Ovary (tissue), 10 donors: ENCODE data around the gene TWNK. TPM values are rescaled to one million over a fixed set of nuclear protein-coding genes. Genes with fewer than 3 reads are reported as not detected.

ENCODE experiments used
- DNase-seq, 5 donors: peaks; one replicate each; pipeline ENCODE4 v3.0.0-alpha.2; 2019 to 2020
- H3K27ac ChIP-seq, 2 donors: fragments of 200-600 bp; one replicate each; pipeline versions ENCODE4 v1.5.1 to v1.8.0; 2019 to 2022
- H3K27me3 ChIP-seq: fragments of 200-600 bp; one replicate; pipeline ENCODE4 v1.8.0; 2022
- H3K36me3 ChIP-seq: fragments of 200-600 bp; sonication (generic); one replicate; pipeline ENCODE4 v1.5.1; 2019
- H3K4me1 ChIP-seq: one replicate; pipeline ENCODE4 v1.8.1; 2013; ENCODE audit warnings: mild to moderate bottlenecking, moderate library complexity; ENCODE audit not compliant: insufficient read depth
- H3K4me3 ChIP-seq: fragments of 200-600 bp; sonication (generic); one replicate; pipeline ENCODE4 v1.5.1; 2017
- H3K9me3 ChIP-seq, 2 donors: fragments of 200-600 bp in 1 of 2; sonication (generic) in 1 of 2; one replicate each; pipeline versions ENCODE4 v1.5.1 to v1.8.1; 2013 to 2019; ENCODE audit warnings: mild to moderate bottlenecking in 1 of 2, moderate library complexity in 1 of 2
- EP300 ChIP-seq: sonication (generic); formaldehyde crosslinking; IDR thresholded peaks from one replicate; pipeline ENCODE4 v1.6.1; 2017; ENCODE audit warnings: antibody characterized with exemption
- POLR2A ChIP-seq: fragments of 450-650 bp; IDR thresholded peaks from one replicate; pipeline ENCODE4 v1.6.1; 2017; ENCODE audit warnings: antibody characterized with exemption, mild to moderate bottlenecking, moderate library complexity
- WGBS, 3 donors: extraction: QIAGEN DNeasy Blood & Tissue Kit in 1 of 3; methylation state at CpG; one replicate each; pipeline versions ENCODE4 v1.1.5 to v1.1.7; 2013 to 2017; 5-methylcytosine and 5-hydroxymethylcytosine counted together
- intact Hi-C, 4 donors: fragments of 100-400 bp; cut with DNase I; formaldehyde crosslinking; loops; one replicate each; pipeline versions ENCODE4 v1.11.0 to v1.15.1; 2022 to 2023
- long read RNA-seq, 3 donors: library from polyadenylated mRNA in 2 of 3; unstranded in 2 of 3; transcript quantifications; one replicate each; pipeline ENCODE4 v2.0.0 and lab custom pipeline, GENCODE V29; 2021 to 2026
- polyA plus RNA-seq, 2 donors: library from polyadenylated mRNA; stranded (reverse); fragments of 200-250 nt in 1 of 2; fragments of 350-450 nt in 1 of 2; fragmentation: Illumina TruSeq in 1 of 2; extraction: RNeasy Lipid Tissue Mini Kit (QIAGEN cat#74804) in 1 of 2; gene quantifications; one replicate each; pipeline ENCODE4 v1.2.3, GENCODE V29; 2013 to 2014
- total RNA-seq, 7 donors: library from RNA; depleted of rRNA in 2 of 7; stranded (reverse); fragments of >200 nt in 2 of 7; fragmentation: NEBNext Ultra II Directional in 3 of 7; extraction: Animal tissue kit (Norgen Biotek cat#: 25700) in 3 of 7; gene quantifications; one replicate each; pipeline versions ENCODE4 v1.1.0 to v1.2.4, GENCODE V29; 2016 to 2023
- TF ChIP-seq, protein P1 (sequence below), 3 donors: fragments of 450-650 bp in 2 of 3; fragments of 200-600 bp in 1 of 3; IDR thresholded peaks; one replicate each; pipeline versions ENCODE4 v1.5.1 to v1.8.0; 2016 to 2022; ENCODE audit warnings: antibody characterized with exemption in 3 of 3, mild to moderate bottlenecking in 1 of 3
- donor health status: DM: no; HTN: no; CAD: no; lungs with moderate emphysema.
- donor health status: DM: no; HTN: no; CAD: no.
- donor health status: Bipolar disorder and iron deficiency.
- donor health status: DM: yes; HTN: yes; CAD: no.
- donor health status: DM: no; HTN: no; CAD: no.
- donor health status: DM: yes; HTN: yes; CAD: no.

TWNK gene
- total RNA-seq (10 to 100 TPM in 4 of 7 donors, 1 to 10 TPM in 3; 2.4 to 13.9 (median 10.7) TPM), polyA plus RNA-seq (10 to 100 TPM in 1 of 2 donors, 1 to 10 TPM in 1; 5.3 to 12.5 TPM)
- long read RNA-seq, donor 1, transcript TWNK-201 (5 exons, 3,621 nt) = major isoform, 8 of 17 reads
- long read RNA-seq, donor 1, partial matches to known transcripts = 0 of 17 reads
- long read RNA-seq, donor 1, other reads (novel, unspliced or antisense) = 3 of 17 reads
- long read RNA-seq, donor 2, transcript TWNK-201 (5 exons, 3,621 nt) = major isoform, 6 of 23 reads
- long read RNA-seq, donor 2, partial matches to known transcripts = 15 of 23 reads
- long read RNA-seq, donor 2, other reads (novel, unspliced or antisense) = 0 of 23 reads
- long read RNA-seq, donor 3, transcript TWNK-201 (5 exons, 3,621 nt) = major isoform, 11 of 18 reads
- long read RNA-seq, donor 3, partial matches to known transcripts = 4 of 18 reads
- long read RNA-seq, donor 3, other reads (novel, unspliced or antisense) = 1 of 18 reads

DNA sequence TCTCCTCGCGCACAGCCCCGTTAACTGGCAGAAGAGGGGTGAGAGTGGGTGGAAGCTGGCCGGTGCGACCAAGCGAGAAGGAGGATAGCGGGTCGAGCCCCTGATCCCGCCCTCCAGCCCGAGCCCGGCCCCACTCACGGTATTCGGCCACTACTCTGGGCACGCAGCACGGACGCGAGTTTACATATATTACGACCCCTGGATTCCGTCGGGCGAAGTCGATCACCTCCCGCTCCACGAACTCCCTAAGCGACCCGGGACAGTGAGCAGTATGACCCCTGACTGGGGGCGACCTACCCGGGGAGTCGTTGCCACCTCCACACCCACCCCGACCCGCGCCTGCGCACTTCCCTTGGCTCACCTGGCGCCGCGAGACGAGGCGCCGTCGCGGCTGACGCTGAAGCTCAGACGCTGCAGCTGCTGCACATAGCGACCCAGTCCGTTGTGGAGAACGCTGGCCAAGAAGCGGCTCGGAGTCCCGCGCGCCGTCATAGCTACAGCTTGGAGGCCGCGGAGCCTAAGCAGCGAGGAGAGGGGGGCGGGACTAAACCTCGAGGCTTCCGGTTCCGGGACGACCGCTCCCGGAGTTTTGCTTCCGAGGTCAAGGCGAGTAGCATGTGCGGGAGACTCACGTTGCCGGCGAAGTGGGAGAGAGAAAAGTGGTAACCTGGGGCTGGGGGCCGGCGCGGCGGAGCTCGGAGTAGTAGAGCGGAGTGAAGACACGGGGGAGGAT is at the start of gene TWNK, which contains the start of gene MRPL43:
TSS of gene TWNK (plus strand) at position 592 of the 733 bp plus-strand sequence. CDS start 668 bp downstream, outside the sequence.
TSS of gene MRPL43 (minus strand) at position 546 of the 733 bp plus-strand sequence. CDS start at position 492, 54 bp downstream.
- WGBS, 3 donors = 0 to 1% (median 1%) methylated on average over 75 of the region's 75 CpGs
- peak; percentile 81 to 90 (median 84) for DNase-seq
- Histone ChIP-seq H3K27ac (peak within 1 kb of the TSS in 1 of 2 donors; percentile 58), H3K27me3 (no peaks in the 10 kb centered on the region), H3K36me3 (no peaks in the 10 kb centered on the region), H3K4me1 (peaks cover 19% of the 10 kb centered on the region), H3K4me3 (peak within 1 kb of the TSS; percentile 94), H3K9me3 (no peaks in the 10 kb centered on the region)
- intact Hi-C loops = no loop called here
- TF ChIP-seq POLR2A (peak; percentile 56), EP300 (no peak)
- TF ChIP-seq, protein P1, sequence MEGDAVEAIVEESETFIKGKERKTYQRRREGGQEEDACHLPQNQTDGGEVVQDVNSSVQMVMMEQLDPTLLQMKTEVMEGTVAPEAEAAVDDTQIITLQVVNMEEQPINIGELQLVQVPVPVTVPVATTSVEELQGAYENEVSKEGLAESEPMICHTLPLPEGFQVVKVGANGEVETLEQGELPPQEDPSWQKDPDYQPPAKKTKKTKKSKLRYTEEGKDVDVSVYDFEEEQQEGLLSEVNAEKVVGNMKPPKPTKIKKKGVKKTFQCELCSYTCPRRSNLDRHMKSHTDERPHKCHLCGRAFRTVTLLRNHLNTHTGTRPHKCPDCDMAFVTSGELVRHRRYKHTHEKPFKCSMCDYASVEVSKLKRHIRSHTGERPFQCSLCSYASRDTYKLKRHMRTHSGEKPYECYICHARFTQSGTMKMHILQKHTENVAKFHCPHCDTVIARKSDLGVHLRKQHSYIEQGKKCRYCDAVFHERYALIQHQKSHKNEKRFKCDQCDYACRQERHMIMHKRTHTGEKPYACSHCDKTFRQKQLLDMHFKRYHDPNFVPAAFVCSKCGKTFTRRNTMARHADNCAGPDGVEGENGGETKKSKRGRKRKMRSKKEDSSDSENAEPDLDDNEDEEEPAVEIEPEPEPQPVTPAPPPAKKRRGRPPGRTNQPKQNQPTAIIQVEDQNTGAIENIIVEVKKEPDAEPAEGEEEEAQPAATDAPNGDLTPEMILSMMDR (IDR thresholded peaks at IDR 0.05) = no peak

- Histone ChIP-seq H3K4me3 (no peak overlapping the region), H3K27me3 (no peaks in the 10 kb centered on the region), H3K9me3 (no peaks in the 10 kb centered on the region), H3K36me3 (no peaks in the 10 kb centered on the region), H3K27ac (no peak overlapping the region), H3K4me1 (no peaks in the 10 kb centered on the region)
- TF ChIP-seq, protein P1 (IDR thresholded peaks at IDR 0.05) = no peak
- TF ChIP-seq POLR2A = no peak
- TF ChIP-seq EP300 = no peak
- intact Hi-C loops = no loop called here
- no peak for DNase-seq
Observed at GRCh38 chr10:100939763-100940344, 47.5 kb upstream of the TWNK start.

- intact Hi-C loops = no loop called here
- Histone ChIP-seq H3K4me1 (no peaks in the 10 kb centered on the region), H3K36me3 (no peaks in the 10 kb centered on the region), H3K27ac (no peak overlapping the region), H3K27me3 (no peaks in the 10 kb centered on the region), H3K4me3 (no peak overlapping the region), H3K9me3 (no peaks in the 10 kb centered on the region)
- DNase-seq = no peak
- WGBS, 3 donors = 95% methylated on average over 3 of the region's 3 CpGs
- TF ChIP-seq, protein P1 (IDR thresholded peaks at IDR 0.05) = no peak
- TF ChIP-seq EP300 (no peak), POLR2A (no peak)
Observed at GRCh38 chr10:100942229-100942628, 45.1 kb upstream of the TWNK start.

GRCh38 chr10:100943508-100943907 is 43.8 kb upstream of the TWNK start:
- H3K9me3 ChIP-seq = no peaks in the 10 kb centered on the region
- no peak overlapping the region for H3K27ac ChIP-seq
- intact Hi-C loops = no loop called here
- H3K4me3 ChIP-seq = no peak overlapping the region
- TF ChIP-seq POLR2A (no peak), EP300 (no peak)
- TF ChIP-seq, protein P1 (IDR thresholded peaks at IDR 0.05) = no peak
- no peaks in the 10 kb centered on the region for H3K4me1 ChIP-seq
- no peaks in the 10 kb centered on the region for H3K27me3 ChIP-seq
- no peaks in the 10 kb centered on the region for H3K36me3 ChIP-seq
- no peak for DNase-seq
